Adipocyte (in vitro differentiated cells): ENCODE data around the gene CYP2A6.
"Not testable (repeated sequence)": the region's sequence is repeated elsewhere in the genome, so short reads cannot be mapped to it uniquely, and the experiment has no call there.

Source experiments
- DNase-seq: peaks from one replicate; pipeline ENCODE4 v3.0.0-alpha.2; 2015; ENCODE audit warnings: low read depth
- H3K27me3 ChIP-seq: replicated peaks from 2 replicates; pipeline ENCODE4 v1.7.0; 2013; ENCODE audit warnings: mild to moderate bottlenecking, low read length, moderate library complexity; ENCODE audit not compliant: control insufficient read depth, insufficient read depth
- H3K36me3 ChIP-seq: 2 replicates; pipeline ENCODE4 v1.7.0; 2013; ENCODE audit warnings: low read length, mild to moderate bottlenecking, moderate library complexity; ENCODE audit not compliant: control insufficient read depth, insufficient read depth, severe bottlenecking
- H3K4me1 ChIP-seq: 2 replicates; pipeline ENCODE4 v1.7.0; 2013; ENCODE audit warnings: mild to moderate bottlenecking, low read length, moderate library complexity; ENCODE audit not compliant: control insufficient read depth, insufficient read depth
- H3K4me3 ChIP-seq: 2 replicates; pipeline ENCODE4 v1.7.0; 2013; ENCODE audit warnings: mild to moderate bottlenecking, low read length, moderate library complexity
- H3K9ac ChIP-seq: 2 replicates; pipeline ENCODE4 v1.7.0; 2013; ENCODE audit warnings: mild to moderate bottlenecking, low read length, moderate library complexity
- H3K9me3 ChIP-seq: 2 replicates; pipeline ENCODE4 v1.7.0; 2013; ENCODE audit warnings: mild to moderate bottlenecking, low read length, moderate library complexity; ENCODE audit not compliant: control insufficient read depth

The CYP2A6 gene

GRCh38 chr19:40842997-40843652, 7.1 kb downstream of the CYP2A6 start:
- H3K9me3 ChIP-seq, H3K36me3 ChIP-seq, H3K27me3 ChIP-seq, H3K4me3 ChIP-seq, DNase-seq, H3K9ac ChIP-seq, H3K4me1 ChIP-seq: not testable (repeated sequence)

GRCh38 chr19:40842012-40842411, 8.2 kb downstream of the CYP2A6 start:
- not testable (repeated sequence) for H3K9me3 ChIP-seq, H3K4me3 ChIP-seq, H3K4me1 ChIP-seq, DNase-seq, H3K27me3 ChIP-seq, H3K9ac ChIP-seq, H3K36me3 ChIP-seq

- not testable (repeated sequence) for DNase-seq, H3K27me3 ChIP-seq, H3K9ac ChIP-seq, H3K4me1 ChIP-seq, H3K36me3 ChIP-seq, H3K9me3 ChIP-seq, H3K4me3 ChIP-seq
These were observed 11.8 kb downstream of the CYP2A6 start for GRCh38 chr19:40838477-40838876.

GRCh38 chr19:40836754-40837429, 13.4 kb downstream of the CYP2A6 start:
- no peaks in the 10 kb centered on the region for H3K9me3 ChIP-seq

DNA sequence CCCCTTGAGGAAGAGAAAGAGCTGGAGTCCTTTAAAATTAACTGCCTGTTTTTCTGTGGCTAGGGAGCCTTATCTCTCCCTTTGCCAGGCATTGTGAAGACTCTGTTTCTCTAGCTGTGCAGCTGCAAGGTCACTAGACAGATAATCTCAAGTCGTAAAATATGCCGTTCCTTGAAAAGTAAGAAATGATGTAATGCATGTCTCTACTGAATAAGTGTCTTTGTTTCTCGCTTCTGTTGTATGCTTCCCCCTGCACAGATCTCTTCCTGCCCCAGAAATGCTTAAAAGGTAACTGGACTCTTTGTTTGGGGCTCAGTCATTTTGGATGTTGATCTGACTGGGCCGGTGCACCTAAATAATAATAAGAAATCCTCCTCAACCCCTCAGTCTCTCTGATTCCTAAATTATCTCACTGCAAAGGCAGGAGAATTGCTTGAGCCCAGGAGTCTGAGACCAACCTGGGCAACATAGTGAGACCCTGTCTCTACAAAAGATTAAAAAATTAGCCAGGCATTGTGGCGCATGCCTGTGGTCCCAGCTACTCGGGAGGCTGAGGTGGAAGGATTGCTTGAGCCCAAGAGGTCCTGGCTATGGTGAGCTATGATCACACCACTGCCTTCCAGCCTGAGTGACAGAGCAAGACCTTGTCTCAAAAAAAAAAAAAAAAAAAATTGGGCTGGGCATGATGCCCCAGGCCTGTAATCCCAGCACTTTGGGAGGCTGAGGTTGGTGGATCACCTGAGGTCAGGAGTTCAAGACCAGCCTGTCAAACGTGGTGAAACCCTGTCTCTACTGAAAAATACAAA, 16.3 kb downstream of the CYP2A6 start:
- Histone ChIP-seq H3K4me1 (peaks cover 29% of the 10 kb centered on the region), H3K9ac (peak overlapping the region; percentile 64)
- not testable (repeated sequence) for H3K9me3 ChIP-seq, DNase-seq, H3K4me3 ChIP-seq, H3K36me3 ChIP-seq, H3K27me3 ChIP-seq

More at GRCh38 chr19:40836754-40837429, 13.4 kb downstream of the CYP2A6 start:
- peaks cover 17% of the 10 kb centered on the region for H3K4me1 ChIP-seq
- no peak overlapping the region for H3K9ac ChIP-seq
- H3K36me3 ChIP-seq = no peaks in the 10 kb centered on the region
- DNase-seq = no peak
- no peaks in the 10 kb centered on the region for H3K27me3 ChIP-seq
- H3K4me3 ChIP-seq = no peak overlapping the region

DNA sequence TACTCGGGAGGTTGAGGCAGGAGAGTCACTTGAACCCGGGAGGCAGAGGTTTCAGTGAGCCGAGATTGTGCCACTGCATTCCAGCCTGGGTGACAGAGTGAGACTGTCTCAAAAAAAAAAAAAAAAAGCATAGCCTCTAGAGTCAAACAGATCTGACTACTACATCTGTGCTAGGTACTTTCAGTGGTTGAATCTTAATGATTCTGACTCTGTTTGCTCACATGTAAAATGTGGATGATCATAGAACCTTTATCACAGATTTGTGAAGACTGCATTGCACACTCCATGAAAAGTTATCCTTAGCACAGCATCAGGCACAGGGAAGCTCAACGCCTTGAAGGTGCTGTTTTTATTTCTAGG, 17.8 kb downstream of the CYP2A6 start:
- not testable (repeated sequence) for H3K27me3 ChIP-seq, DNase-seq, H3K36me3 ChIP-seq, H3K9me3 ChIP-seq, H3K4me3 ChIP-seq
- Histone ChIP-seq H3K9ac (peak overlapping the region; percentile 42), H3K4me1 (peaks cover 29% of the 10 kb centered on the region)

DNA sequence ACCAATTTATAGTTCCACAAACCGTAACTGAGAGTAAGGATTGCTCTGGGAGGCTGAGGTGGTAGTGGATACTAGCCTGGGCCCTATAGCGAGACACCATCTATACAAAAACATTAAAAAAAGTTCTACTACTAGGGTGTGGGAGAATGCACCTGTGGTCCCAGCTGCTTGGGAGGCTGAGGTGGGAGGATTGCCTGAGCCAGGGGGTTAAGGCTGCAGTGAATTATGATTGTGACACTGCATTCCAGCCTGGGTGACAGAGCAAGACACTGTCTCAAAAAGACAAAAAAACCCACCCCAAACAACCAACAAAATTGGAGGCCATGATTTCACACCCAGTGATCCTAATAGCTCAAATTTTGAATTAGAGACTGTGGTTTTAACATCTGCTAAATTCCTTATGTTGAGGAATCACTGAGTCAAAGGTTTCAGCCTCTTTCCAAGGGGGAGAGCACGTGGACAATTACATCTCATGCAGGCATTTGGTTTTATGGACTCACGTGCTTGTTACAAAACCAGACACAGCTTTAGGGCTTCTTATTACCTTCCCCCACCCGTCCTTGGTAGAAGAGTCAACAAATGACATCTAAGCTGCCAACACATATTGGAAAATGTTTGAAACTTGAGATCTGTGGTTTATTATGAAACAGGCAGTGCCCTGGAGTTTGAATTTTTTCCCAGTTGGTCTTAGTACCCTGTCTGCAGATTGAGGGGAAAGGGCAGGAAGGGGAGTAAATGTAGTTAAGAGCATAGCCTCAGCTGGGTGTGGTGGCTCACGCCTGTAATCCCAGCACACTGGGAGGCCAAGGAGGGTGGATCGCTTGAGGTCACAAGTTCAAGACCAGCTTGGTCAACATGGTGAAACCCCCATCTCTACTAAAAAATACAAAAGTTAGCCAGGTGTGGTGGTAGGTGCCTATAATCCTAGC, 18.5 kb downstream of the CYP2A6 start:
- peak; percentile 97 for DNase-seq
- Histone ChIP-seq H3K9me3 (no peaks in the 10 kb centered on the region), H3K9ac (peak overlapping the region; percentile 76), H3K27me3 (no peaks in the 10 kb centered on the region), H3K36me3 (peaks cover 8% of the 10 kb centered on the region), H3K4me3 (peak overlapping the region; percentile 43), H3K4me1 (peaks cover 29% of the 10 kb centered on the region)

DNA sequence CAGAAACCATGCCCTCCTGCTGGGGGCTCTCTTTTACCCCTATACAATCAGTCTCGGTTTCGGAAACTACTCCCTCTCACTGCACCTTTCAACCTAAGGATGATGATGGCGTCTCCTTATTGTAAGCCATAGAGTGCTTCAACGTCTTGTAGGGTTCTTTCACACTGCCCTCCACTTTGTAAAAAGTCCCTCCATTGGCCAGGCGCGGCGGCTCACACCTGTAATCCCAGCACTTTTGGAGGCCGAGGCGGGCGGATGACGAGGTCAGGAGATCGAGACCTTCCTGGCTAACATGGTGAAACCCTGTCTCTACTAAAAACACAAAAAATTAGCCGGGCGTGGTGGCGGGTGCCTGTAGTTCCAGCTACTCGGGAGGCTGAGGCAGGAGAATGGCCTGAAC, 19.5 kb downstream of the CYP2A6 start:
- peaks cover 29% of the 10 kb centered on the region for H3K4me1 ChIP-seq
- DNase-seq, H3K9me3 ChIP-seq: not testable (repeated sequence)

GRCh38 chr19:40829205-40829604, 21.0 kb downstream of the CYP2A6 start:
- no peak for DNase-seq
- peaks cover 10% of the 10 kb centered on the region for H3K36me3 ChIP-seq
- H3K9me3 ChIP-seq = no peaks in the 10 kb centered on the region

More for the DNA sequence above, 19.5 kb downstream of the CYP2A6 start:
- not testable (repeated sequence) for H3K4me3 ChIP-seq, H3K9ac ChIP-seq, H3K27me3 ChIP-seq, H3K36me3 ChIP-seq

GRCh38 chr19:40827386-40828247, 22.6 kb downstream of the CYP2A6 start:
- no peak for DNase-seq
- H3K4me1 ChIP-seq = peaks cover 37% of the 10 kb centered on the region
- H3K9ac ChIP-seq = no peak overlapping the region
- no peaks in the 10 kb centered on the region for H3K27me3 ChIP-seq
- H3K9me3 ChIP-seq = no peaks in the 10 kb centered on the region
- peaks cover 10% of the 10 kb centered on the region for H3K36me3 ChIP-seq
- H3K4me3 ChIP-seq = no peak overlapping the region

More at GRCh38 chr19:40829205-40829604, 21.0 kb downstream of the CYP2A6 start:
- no peaks in the 10 kb centered on the region for H3K27me3 ChIP-seq
- H3K4me3 ChIP-seq = no peak overlapping the region
- peaks cover 32% of the 10 kb centered on the region for H3K4me1 ChIP-seq
- H3K9ac ChIP-seq = no peak overlapping the region
